Measurements from ENCODE around the gene MAD2L2.

The MAD2L2 gene

DNA sequence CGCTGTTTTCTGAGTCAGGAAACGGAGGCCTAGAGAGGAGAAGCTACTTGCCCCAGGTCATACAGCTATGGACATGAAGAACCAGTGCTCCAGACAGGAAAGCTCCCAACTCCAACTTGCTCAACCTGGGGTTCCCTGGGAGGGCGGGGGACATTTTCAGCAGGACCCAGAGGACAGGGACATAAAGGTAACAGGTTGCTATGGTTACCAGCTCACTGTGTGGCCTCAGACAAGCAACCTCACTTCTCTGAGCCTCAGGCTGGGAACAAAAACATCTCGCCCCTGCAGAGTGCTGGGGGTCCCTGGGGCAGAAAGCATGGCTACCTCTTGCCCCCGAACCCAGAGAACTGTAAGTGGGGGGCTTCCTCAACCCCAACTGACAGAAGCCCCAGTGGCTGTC lies 42.8 kb downstream of the MAD2L2 start:
- DNase-seq (ENCODE audit: low read depth in 2 of 3, low spot score in 2 of 3), result no peak

DNA sequence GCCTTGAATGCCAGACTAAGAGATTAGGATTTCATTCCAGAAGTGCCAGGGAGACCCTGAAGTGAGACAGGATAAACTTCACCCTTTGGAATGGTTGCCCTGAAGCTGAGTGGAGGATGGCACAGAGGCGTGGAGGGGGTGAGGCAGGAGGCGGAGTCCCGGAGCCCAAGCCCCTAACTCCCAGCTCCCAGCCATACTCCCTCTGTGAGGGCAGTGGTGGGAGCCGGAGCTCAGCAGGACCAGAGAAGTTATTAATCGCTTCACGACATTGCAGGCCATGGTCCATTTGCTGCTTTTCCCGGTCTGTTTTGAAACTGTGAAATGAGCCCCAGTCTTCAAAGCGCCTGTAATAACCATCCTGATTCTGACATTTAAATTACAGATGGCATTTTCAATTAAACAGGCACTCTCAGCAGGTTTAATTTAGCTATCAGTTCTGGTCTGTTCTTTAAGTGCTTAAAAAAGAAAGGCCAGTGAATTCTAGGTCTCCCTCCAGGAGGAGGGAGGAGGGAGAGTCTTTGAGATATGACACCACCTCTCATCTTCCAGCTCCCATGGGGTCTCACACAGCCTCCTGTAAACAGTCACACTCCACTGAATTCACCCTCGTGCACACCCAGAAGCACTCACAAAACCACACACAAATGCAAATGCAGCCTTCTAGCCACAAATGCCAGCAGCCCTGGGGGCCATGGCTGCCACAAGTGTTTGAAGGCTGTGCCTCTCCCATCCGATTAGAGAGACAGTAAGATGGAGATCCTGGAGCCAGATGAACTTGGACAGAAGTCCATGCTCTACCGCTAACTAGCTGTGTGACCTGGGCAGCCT lies 46.4 kb downstream of the MAD2L2 start:
- no peak for DNase-seq (ENCODE audit: low read depth in 2 of 3, low spot score in 2 of 3)

DNA sequence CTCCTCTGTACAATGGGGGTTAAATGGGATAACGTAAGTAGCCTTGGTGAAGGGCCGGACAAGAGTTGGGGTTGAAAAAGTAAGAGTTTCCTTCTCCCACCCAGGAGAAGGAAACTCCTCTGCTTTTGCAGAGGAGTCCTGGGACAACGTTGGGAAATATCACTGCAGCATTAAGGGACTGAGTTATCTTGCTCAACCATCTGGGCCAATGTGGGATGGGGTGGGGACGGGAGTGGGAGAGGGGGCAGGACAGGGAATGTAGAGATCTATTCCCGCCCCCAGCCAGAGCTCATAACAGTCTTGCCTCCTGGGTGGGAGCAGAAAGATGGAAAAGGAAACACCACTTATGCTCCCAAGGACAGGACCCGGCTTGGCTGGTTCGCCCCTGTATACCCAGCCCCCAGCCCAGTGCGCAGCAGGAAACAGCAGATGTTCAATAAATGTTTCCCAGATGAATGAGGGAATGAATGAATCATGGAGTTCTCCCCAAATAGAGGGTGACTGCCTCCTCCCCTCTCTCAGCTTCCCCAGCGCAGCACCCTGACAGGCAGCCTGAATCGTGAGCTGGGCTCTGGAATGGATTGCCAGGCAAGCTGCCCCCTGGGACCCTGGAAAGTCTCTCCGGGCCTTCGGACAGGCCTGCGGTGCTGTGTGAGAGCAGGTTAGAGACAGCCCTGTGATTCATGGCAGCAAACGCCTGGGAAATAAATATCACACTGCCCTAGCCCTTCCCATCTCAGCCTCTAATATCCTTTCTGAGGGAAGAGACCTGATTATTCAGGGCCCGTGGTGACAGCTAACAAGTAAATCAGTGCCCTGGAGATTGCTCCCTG lies 51.5 kb downstream of the MAD2L2 start:
- no peak for DNase-seq (ENCODE audit: low read depth in 2 of 3, low spot score in 2 of 3)

DNA sequence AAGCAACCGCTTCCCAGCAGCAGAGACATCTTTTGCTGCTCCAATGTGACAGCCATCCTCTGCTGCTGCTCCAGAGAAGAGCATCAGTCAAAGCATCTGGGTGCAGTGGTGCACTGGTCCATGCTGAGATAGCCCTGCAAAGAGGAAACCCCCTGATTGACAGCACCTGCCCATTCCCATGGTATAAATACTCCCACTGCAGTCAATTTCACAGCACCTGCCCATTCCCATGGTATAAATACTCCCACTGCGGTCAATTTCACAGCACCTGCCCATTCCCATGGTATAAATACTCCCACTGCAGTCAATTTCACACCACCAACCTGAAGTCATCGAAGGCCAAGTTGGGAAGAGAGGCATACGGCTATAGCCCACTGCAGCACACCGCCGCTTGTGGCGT lies 52.2 kb downstream of the MAD2L2 start:
- DNase-seq (ENCODE audit: low read depth in 2 of 3, low spot score in 2 of 3), result no peak

DNA sequence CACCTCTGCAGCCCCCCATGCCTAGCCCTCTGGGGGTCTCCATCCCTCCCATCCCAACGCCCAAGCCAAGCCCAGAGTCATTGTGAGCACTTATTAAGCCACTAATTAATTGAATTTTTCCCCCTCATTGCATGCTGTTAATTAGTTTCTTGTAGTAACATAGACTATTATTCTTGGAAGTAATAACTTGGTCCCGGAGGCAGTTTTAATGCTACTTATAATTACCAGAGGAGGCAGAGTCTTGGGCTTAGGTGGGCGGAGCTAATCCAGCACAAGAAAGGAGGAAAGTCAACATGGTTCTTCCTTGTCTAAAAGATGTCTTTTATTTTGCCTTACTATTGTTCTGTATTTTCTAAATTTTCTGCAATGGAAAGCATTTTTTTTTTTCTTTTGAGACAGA lies 54.4 kb downstream of the MAD2L2 start:
- no peak for DNase-seq (ENCODE audit: low read depth in 2 of 3, low spot score in 2 of 3)

All from activated CD8-positive, alpha-beta memory T cell treated with anti-CD3 and anti-CD28 coated beads for 48 hours (primary cell).